ENCODE data around the gene SOS1.

DNA sequence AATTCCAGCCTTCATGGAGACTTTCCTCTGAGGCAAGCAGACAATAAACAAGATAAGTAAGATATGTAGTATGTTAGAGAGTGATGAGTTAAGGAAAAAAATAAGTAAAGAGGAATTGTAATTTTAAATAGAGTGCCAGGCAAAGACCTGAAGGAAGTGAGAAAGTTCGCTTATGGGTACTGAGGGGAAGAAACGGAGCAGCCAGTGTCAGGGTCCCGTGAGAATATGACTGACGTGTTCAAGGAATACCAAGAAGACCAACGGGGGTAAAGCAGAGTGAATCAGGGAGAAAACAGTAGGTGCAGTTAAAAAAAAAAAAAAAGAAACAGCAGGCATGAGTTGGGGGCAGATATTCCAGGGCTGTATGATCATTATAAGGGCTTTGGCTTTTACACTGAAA lies 186.1 kb downstream of the SOS1 start:
- TF ChIP-seq, protein P1, sequence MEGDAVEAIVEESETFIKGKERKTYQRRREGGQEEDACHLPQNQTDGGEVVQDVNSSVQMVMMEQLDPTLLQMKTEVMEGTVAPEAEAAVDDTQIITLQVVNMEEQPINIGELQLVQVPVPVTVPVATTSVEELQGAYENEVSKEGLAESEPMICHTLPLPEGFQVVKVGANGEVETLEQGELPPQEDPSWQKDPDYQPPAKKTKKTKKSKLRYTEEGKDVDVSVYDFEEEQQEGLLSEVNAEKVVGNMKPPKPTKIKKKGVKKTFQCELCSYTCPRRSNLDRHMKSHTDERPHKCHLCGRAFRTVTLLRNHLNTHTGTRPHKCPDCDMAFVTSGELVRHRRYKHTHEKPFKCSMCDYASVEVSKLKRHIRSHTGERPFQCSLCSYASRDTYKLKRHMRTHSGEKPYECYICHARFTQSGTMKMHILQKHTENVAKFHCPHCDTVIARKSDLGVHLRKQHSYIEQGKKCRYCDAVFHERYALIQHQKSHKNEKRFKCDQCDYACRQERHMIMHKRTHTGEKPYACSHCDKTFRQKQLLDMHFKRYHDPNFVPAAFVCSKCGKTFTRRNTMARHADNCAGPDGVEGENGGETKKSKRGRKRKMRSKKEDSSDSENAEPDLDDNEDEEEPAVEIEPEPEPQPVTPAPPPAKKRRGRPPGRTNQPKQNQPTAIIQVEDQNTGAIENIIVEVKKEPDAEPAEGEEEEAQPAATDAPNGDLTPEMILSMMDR (IDR thresholded peaks at IDR 0.05): no peak
- no peak for TF ChIP-seq POLR2A (IDR thresholded peaks at IDR 0.05)

All from right lobe of liver (tissue), 4 donors.